Stimulated activated naive B cell treated with anti-CD40 and anti-IgM and Interleukin-4, amounts not matched to agents 10 μg/mL and 1 μg/mL and 100 μg/mL, for 72 hours (primary cell): ENCODE measurements around the gene TUBA8.
A peak's percentile ranks its signal among the peaks of the same experiment; 100 is the strongest.
"Not testable (repeated sequence)": the region's sequence is repeated elsewhere in the genome, so short reads cannot be mapped to it uniquely, and the experiment has no call there.

Experiments
- ATAC-seq, 2 donors: fragments of 150-1000 bp; cut with Tn5 transposase; replicated peaks; 2 replicates each; pipeline ENCODE4 v1.10.0; 2021; ENCODE audit warnings: moderate library complexity in 1 of 2
- DNase-seq: peaks from one replicate; pipeline ENCODE4 v3.0.0; 2021
- H3K27ac Mint-ChIP-seq: one replicate; pipeline ENCODE4 v1.8.0; 2022; ENCODE audit warnings: mild to moderate bottlenecking, mixed read lengths
- H3K27me3 Mint-ChIP-seq, 2 donors: one replicate each; pipeline ENCODE4 v1.8.0; 2022; ENCODE audit warnings: mixed read lengths in 2 of 2
- H3K36me3 Mint-ChIP-seq, 2 donors: one replicate each; pipeline ENCODE4 v1.8.0; 2022; ENCODE audit warnings: mixed read lengths in 2 of 2, mild to moderate bottlenecking in 1 of 2
- H3K4me1 Mint-ChIP-seq, 2 donors: one replicate each; pipeline ENCODE4 v1.8.0; 2022; ENCODE audit warnings: mixed read lengths in 2 of 2, mild to moderate bottlenecking in 1 of 2
- H3K4me3 Mint-ChIP-seq, 2 donors: one replicate each; pipeline ENCODE4 v1.8.0; 2022; ENCODE audit warnings: mild to moderate bottlenecking in 2 of 2, mixed read lengths in 2 of 2, moderate library complexity in 1 of 2
- H3K9me3 Mint-ChIP-seq, 2 donors: one replicate each; pipeline ENCODE4 v1.8.0; 2022; ENCODE audit warnings: mixed read lengths in 2 of 2, mild to moderate bottlenecking in 1 of 2

TUBA8 gene

DNA sequence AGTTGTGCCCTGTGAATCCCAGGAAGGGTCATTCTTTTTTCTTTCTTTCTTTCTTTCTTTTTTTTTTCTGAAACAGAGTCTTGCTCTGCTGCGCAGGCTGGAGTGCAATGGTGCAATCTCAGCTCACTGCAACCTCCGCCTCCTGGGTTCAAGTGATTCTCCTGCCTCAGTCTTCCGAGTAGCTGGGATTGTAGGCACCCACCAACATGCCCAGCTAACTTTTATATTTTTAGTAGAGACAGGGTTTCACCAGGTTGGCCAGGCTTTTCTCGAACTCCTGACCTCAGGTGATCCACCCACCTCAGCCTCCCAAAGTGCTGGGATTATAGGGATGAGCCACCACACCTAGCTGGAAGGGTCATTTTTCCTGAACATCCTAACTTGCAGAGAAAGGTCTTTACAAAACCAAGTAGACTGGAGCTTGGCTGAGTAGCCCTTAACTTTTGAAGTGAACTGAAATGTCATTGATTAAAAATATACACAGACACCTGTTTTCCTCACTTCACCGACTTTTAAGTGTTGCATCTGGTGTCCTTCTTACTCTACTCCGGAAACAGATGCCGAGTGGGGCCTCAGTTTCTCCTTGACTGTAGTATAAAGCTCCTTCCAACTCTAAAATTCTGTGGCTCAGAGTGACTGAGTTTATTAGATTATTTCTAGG lies 39.2 kb upstream of the TUBA8 start:
- not testable (repeated sequence) for H3K27me3 Mint-ChIP-seq, H3K9me3 Mint-ChIP-seq, H3K36me3 Mint-ChIP-seq, DNase-seq
- peak overlapping the region; percentile 90 for H3K27ac Mint-ChIP-seq
- ATAC-seq, result peak; percentile 51 to 53
- H3K4me3 Mint-ChIP-seq, result peak overlapping the region; percentile 39 to 53
- peaks cover 52 to 58% of the 10 kb centered on the region in 2 donors for H3K4me1 Mint-ChIP-seq

DNA sequence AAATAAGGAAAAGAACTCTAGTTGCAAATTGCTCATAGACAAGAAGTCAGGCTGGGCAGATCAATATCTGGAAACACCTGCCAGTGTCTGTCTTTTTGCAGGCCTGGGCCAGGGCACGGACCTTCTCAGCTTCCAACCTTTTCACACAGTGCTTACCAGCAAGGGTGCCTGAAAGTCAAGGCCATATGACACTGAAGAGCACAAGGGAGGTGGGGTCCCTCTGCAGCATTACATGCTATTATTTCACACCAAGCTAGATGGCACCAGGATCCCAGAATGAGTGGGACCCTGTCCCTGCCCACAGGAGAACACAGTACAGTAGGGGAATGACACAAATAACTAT lies 38.7 kb upstream of the TUBA8 start:
- Mint-ChIP-seq H3K9me3 (peaks cover 0 to 1% of the 10 kb centered on the region in 2 donors), H3K4me3 (peak overlapping the region in 1 of 2 donors; percentile 53), H3K27ac (peak overlapping the region; percentile 90), H3K36me3 (no peaks in the 10 kb centered on the region), H3K4me1 (peaks cover 53 to 58% of the 10 kb centered on the region in 2 donors), H3K27me3 (no peaks in the 10 kb centered on the region)
- peak; percentile 49 to 51 for ATAC-seq
- no peak for DNase-seq

DNA sequence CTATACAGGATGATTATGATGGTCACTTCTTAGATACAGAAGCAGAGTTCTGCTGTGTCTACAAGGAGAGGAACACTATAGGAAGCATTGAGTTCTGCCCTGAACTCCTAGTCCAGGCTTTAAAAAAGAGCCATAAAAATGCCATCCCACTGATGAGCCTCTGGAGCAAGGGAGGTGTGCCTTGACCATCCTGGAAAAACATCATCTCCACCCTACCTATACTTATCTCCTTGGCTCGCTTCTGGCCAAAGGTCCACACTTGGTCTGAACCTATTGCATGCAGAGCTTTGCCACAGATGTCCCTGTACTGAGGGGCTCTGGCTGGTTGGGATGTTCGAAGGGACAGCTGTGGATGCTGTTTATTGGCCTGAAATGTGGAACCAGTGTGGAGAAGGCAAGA lies 37.1 kb upstream of the TUBA8 start:
- no peak for ATAC-seq
- H3K27ac Mint-ChIP-seq, result peak overlapping the region; percentile 37
- no peaks in the 10 kb centered on the region for H3K27me3 Mint-ChIP-seq
- peaks cover 1 to 3% of the 10 kb centered on the region in 2 donors for H3K36me3 Mint-ChIP-seq
- no peak for DNase-seq
- no peak overlapping the region for H3K4me3 Mint-ChIP-seq
- H3K4me1 Mint-ChIP-seq, result peaks cover 46 to 52% of the 10 kb centered on the region in 2 donors
- no peaks in the 10 kb centered on the region for H3K9me3 Mint-ChIP-seq

DNA sequence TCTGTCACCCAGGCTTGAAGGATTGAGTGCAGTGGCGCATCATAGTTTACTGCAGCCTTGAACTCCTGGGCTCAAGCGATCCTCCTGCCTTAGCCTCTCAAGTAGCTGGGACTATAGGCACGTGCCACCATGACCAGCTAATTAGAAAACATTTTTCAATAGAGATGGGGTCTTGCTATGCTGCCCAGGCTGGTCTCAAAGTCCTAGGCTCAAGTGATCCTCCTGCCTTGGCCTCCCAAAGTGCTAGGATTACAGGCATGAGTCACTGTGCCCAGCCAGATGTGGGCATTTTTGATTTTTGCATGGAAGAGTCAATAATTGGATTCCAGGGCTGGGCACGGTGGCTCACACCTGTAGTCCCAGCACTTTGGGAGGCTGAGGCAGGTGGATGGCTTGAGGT lies 36.7 kb upstream of the TUBA8 start:
- H3K27ac Mint-ChIP-seq, H3K9me3 Mint-ChIP-seq, ATAC-seq, H3K27me3 Mint-ChIP-seq, H3K36me3 Mint-ChIP-seq, DNase-seq, H3K4me3 Mint-ChIP-seq: not testable (repeated sequence)
- H3K4me1 Mint-ChIP-seq, result peaks cover 44 to 52% of the 10 kb centered on the region in 2 donors

DNA sequence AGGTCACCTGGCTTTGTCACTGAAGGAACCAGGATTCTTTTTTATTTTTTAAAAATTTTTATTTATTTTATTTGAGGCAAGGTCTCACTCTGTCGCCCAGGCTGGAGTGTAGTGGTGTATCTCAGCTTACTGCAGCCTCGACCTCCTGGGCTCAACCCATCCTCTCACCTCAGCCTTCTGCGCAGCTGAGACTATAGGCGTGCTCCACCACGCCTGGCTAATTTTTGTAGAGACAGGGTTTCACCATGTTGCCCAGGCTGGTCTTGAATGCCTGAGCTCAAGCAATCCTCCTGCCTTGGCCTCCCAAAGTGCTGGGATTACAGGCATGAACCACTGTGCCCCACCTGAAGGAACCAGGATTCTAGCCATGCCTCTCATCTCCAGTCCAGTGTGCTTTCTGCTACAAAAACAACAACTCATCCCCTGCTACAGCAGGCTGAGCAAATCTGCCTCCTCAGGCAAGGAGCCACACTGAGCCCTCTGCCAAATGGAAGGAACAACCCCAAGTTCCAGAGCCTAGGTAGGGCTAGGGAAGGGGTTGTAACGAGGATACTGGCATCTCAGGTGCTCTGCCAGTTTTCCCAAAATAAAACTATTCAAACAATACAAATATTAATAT lies 35.4 kb upstream of the TUBA8 start:
- Mint-ChIP-seq H3K27ac (peak overlapping the region; percentile 9), H3K4me1 (peaks cover 48 to 59% of the 10 kb centered on the region in 2 donors), H3K27me3 (no peaks in the 10 kb centered on the region), H3K9me3 (no peaks in the 10 kb centered on the region), H3K4me3 (no peak overlapping the region), H3K36me3 (peaks cover 11 to 18% of the 10 kb centered on the region in 2 donors)
- DNase-seq (no peak), ATAC-seq (no peak)

DNA sequence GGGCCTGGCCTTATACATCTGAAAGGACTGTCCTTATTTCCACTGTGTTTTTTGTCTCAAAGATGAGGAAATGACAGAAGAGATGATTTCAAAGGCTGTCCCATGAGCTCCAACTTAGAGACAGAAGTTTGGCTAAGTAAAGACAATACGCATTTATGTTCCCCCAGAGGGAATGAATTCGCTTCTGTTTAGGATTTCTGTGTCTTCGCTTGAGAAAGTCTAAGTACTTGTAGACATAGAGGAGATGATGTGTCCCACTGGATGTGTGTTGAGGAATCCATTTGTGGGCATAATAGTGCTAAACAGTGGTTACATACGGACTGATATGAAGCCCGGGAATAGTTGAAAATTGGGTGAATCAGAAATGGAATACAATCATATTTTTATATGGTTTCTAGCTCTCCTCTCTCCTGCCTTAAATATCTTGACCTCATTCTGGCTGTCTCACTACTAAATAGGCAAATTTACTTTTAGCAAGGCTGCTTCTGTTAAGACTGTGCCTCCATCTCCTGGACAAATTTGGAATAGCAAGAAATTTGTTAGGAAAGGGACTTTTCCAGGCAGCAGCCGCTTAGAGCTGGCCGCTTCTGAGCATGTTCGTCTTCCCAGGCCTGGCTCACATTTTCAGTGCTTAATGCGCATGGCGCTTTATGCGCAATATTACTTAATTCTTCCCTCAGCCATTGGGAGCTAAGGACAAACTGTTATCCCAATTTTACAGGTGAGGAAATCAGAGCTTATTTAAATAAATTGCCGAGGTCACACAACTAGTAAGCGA lies 34.7 kb upstream of the TUBA8 start:
- DNase-seq, result peak; percentile 48
- peak overlapping the region; percentile 25 for H3K27ac Mint-ChIP-seq
- peaks cover 0 to 3% of the 10 kb centered on the region in 2 donors for H3K9me3 Mint-ChIP-seq
- no peaks in the 10 kb centered on the region for H3K27me3 Mint-ChIP-seq
- H3K4me1 Mint-ChIP-seq, result peaks cover 45 to 58% of the 10 kb centered on the region in 2 donors
- H3K4me3 Mint-ChIP-seq, result peak overlapping the region in 1 of 2 donors; percentile 4
- peak in 1 of 2 donors; percentile 13 for ATAC-seq
- H3K36me3 Mint-ChIP-seq, result peaks cover 15 to 22% of the 10 kb centered on the region in 2 donors

DNA sequence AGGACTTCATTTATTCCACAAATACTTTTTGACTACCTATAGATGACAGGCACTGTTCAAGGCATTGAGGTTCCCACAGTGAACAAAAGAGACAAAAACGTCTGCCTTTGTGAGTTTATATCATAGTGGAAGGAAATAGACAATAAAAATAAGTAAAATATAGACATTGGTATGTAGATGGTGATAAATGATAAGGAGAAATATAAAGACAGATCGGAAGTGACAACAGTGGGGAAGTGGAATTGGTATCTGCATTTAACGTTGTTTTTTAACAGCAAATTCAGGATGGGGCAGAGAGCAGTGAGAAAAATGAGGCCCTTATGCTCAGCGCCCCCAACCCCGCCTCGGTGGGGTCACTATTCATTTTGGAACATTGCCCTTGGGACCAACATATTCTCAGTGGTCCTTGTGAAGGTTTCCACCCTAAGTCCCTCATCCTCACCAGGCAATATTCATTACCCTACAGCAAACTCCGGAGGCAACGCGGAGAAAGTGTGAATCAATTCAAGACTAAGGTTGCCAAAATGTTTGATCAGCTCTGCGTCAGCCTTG lies 33.4 kb upstream of the TUBA8 start:
- peaks cover 42 to 56% of the 10 kb centered on the region in 2 donors for H3K4me1 Mint-ChIP-seq
- H3K27ac Mint-ChIP-seq, result peak overlapping the region; percentile 95
- peaks cover 26 to 34% of the 10 kb centered on the region in 2 donors for H3K36me3 Mint-ChIP-seq
- DNase-seq (no peak), ATAC-seq (peak in 1 of 2 donors; percentile 8)
- peaks cover 0 to 3% of the 10 kb centered on the region in 2 donors for H3K9me3 Mint-ChIP-seq
- H3K4me3 Mint-ChIP-seq, result peak overlapping the region; percentile 86 to 93
- H3K27me3 Mint-ChIP-seq, result no peaks in the 10 kb centered on the region

DNA sequence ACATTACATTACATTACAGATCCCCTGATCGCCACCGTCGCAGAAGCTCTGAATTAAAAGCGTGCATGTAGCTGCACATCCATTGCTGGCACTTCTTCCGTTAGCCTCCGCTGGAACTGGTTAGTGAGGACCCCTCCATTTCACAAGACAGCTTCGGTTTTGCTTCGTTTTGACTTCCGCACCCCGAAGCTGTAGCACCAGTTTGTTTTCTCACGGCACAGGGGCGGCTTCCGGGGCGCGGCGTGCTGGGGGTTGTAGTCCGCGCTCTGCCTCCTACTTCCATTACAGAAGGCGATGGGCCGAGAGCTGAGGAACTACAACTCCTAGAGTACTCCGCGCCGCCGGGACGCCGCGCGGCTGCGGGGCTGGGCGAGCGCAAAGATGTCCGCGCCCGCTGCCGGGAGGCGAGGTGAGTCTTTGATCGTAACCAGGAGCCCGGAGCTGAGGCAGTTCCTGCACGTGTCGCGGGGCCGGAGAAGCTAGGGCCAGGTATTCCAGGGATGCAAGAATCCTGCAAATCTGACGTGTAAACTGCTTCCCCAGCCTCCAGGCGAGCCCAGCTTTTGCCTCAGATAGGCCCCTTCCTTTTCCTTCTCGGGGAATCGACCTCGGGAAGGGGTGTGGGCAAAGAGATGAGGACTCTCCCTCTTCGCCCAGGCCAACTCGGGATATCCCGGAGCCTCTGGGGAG lies 32.8 kb upstream of the TUBA8 start, which contains the start of gene PEX26:
PEX26 (plus strand) TSS at position 352 of the 690 bp plus-strand sequence. CDS start 387 bp downstream, outside the sequence.
- H3K9me3 Mint-ChIP-seq, result peaks cover 0 to 3% of the 10 kb centered on the region in 2 donors
- DNase-seq (peak; percentile 93), ATAC-seq (peak; percentile 98 to 99)
- peak within 1 kb of the TSS; percentile 86 to 93 for H3K4me3 Mint-ChIP-seq
- H3K27ac Mint-ChIP-seq, result peak within 1 kb of the TSS; percentile 95
- peaks cover 42 to 59% of the 10 kb centered on the region in 2 donors for H3K4me1 Mint-ChIP-seq
- H3K36me3 Mint-ChIP-seq, result peaks cover 32 to 41% of the 10 kb centered on the region in 2 donors
- no peaks in the 10 kb centered on the region for H3K27me3 Mint-ChIP-seq

DNA sequence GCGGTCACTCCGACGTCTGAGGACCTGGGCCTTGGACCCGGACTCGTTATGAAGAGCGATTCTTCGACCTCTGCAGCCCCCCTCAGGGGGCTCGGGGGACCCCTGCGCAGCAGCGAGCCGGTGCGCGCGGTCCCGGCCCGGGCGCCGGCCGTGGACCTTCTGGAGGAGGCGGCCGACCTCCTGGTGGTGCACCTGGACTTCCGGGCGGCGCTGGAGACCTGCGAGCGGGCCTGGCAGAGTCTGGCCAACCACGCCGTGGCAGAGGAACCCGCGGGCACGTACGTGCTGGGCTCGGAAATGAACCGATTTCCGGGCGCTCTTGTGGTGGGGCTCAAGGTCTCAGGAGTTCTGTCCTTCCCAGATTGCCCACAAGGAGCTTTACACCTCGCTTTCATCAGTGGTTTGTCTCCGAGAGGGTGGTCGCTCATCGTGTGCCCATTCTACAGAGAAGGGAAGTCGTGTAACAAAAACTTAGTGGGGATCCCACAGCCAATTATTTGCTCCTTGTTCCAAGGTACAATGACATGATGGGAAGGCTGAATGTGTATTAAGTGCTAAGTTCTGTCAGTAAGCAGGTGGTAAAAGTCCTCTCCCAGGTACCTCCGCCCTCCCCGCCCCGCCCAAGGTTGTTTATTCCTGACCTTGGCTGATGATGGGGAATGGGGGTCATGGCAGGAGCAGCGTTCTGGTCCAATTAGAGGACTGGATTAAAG lies 32.1 kb upstream of the TUBA8 start:
- peaks cover 38 to 48% of the 10 kb centered on the region in 2 donors for H3K36me3 Mint-ChIP-seq
- peak overlapping the region; percentile 86 to 93 for H3K4me3 Mint-ChIP-seq
- H3K27ac Mint-ChIP-seq, result peak overlapping the region; percentile 95
- peaks cover 0 to 3% of the 10 kb centered on the region in 2 donors for H3K9me3 Mint-ChIP-seq
- DNase-seq (peak; percentile 37), ATAC-seq (peak; percentile 51 to 53)
- H3K27me3 Mint-ChIP-seq, result no peaks in the 10 kb centered on the region
- peaks cover 46 to 65% of the 10 kb centered on the region in 2 donors for H3K4me1 Mint-ChIP-seq

DNA sequence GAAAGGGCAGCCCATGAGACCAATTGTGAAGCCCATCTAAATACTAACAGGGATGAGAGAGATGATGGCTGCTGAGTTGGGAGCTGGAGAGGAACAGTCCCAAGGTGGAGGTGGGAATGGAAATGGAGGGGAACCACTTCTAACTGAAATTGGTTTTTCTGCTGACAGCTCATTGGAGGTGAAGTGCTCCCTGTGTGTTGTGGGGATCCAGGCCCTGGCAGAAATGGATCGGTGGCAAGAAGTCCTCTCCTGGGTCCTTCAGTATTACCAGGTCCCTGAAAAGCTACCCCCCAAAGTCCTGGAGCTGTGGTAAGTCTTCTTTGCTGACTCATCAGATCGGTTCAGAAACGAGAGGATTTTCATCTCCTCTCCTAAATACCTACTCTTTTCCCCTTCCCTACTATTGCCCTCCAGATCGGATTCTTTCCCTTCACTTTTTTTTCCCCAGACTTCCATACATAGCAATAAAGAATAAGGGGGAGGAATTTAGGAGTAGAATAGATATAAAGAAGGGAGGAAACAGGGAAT lies 30.8 kb upstream of the TUBA8 start:
- H3K36me3 Mint-ChIP-seq, result peaks cover 40 to 55% of the 10 kb centered on the region in 2 donors
- H3K9me3 Mint-ChIP-seq, result peaks cover 0 to 3% of the 10 kb centered on the region in 2 donors
- peaks cover 44 to 65% of the 10 kb centered on the region in 2 donors for H3K4me1 Mint-ChIP-seq
- DNase-seq, result no peak
- ATAC-seq, result no peak
- H3K27ac Mint-ChIP-seq, result no peak overlapping the region
- peak overlapping the region in 1 of 2 donors; percentile 86 for H3K4me3 Mint-ChIP-seq
- H3K27me3 Mint-ChIP-seq, result no peaks in the 10 kb centered on the region

DNA sequence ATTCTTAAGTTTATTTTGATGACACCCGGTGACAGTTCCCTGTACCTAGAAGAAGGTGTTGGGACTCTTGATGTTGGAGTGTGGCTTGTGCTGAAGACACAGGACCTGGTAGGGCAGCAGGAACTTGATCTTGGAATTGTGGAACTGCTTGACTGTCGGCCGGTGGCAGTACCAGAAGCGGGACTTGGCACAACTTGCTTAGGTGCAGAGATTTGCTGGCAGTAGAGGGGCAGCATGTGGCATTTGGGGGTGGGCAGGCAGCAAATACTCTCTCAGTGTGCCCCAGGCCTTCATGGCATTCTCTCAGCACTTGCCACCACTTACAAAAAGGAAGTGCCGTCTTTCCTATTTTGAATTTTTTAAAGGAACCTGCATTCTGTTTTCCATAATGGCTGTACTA lies 29.2 kb upstream of the TUBA8 start:
- Mint-ChIP-seq H3K4me3 (no peak overlapping the region), H3K27ac (no peak overlapping the region), H3K36me3 (peaks cover 53 to 68% of the 10 kb centered on the region in 2 donors), H3K4me1 (peaks cover 35 to 57% of the 10 kb centered on the region in 2 donors), H3K27me3 (no peaks in the 10 kb centered on the region), H3K9me3 (peaks cover 0 to 3% of the 10 kb centered on the region in 2 donors)
- DNase-seq, result no peak
- no peak for ATAC-seq

DNA sequence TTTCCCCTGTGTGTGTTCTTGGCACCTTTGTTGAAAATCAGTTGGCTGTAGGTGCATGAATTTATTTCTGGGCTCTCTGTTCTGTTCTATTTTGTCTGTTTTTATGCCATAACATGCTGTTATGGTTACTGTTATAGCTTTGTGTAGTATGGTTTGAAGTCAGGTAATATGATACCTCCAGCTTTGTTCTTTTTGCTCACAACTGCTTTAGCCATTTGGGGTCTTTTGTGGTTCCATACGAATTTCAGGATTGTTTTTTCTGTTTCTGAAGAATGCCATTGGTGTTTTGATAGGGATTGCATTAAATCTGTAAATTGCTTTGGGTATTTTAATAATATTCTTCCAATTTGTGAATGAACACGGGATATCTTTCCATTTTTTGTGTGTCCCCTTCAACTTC lies 28.1 kb upstream of the TUBA8 start:
- Mint-ChIP-seq H3K36me3 (peaks cover 54 to 73% of the 10 kb centered on the region in 2 donors), H3K27me3 (no peaks in the 10 kb centered on the region), H3K27ac (no peak overlapping the region), H3K9me3 (peaks cover 0 to 3% of the 10 kb centered on the region in 2 donors), H3K4me3 (no peak overlapping the region), H3K4me1 (peaks cover 31 to 47% of the 10 kb centered on the region in 2 donors)
- DNase-seq (no peak), ATAC-seq (no peak)

DNA sequence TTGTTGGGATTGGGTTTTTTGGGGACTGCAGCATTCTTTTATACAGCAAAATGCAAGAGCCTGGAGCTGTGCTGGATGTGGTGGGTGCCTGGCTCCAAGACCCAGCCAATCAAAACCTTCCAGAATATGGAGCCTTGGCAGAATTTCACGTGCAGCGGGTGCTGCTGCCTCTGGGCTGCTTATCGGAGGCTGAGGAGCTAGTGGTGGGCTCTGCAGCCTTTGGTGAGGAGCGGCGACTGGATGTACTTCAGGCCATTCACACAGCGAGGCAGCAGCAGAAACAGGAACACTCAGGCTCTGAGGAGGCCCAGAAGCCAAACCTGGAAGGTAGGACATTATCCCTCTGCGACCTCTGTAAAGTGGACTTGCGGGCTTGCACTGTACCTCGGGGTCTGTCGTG lies 27.2 kb upstream of the TUBA8 start:
- H3K9me3 Mint-ChIP-seq, result peaks cover 0 to 3% of the 10 kb centered on the region in 2 donors
- no peak overlapping the region for H3K4me3 Mint-ChIP-seq
- ATAC-seq (no peak), DNase-seq (no peak)
- no peak overlapping the region for H3K27ac Mint-ChIP-seq
- H3K27me3 Mint-ChIP-seq, result no peaks in the 10 kb centered on the region
- H3K36me3 Mint-ChIP-seq, result peaks cover 58 to 81% of the 10 kb centered on the region in 2 donors
- H3K4me1 Mint-ChIP-seq, result peaks cover 28 to 50% of the 10 kb centered on the region in 2 donors
